ENCODE data around the gene UNC5A.

The UNC5A gene

DNA sequence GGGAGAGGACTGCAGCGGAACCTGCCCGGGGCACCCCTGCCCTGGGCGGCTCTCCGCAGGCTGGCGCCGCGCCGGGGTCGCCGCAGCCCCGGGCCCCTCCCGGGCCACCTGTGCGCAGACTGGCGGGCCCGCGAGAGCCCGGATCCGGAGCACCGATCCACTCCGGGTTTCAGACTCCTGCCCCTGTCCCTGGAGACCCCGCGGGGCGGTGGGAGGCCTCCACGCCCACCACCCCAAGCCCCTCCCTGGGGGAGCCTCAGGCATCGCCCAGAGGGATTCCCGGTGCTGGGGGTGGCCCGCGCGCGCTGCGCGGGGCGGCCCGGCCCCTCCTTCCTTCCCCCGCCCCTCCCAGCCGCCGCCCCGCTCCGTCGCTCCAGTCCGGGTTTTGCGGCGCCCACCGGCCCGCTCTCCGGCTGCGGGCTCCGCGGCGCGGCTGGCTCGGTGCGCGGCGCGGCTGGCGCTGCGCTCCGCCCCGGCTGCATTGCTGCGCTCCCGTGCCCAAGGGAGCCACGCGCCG, at the start of gene UNC5A:
UNC5A (plus strand) TSS at position 479 of the 517 bp plus-strand sequence. CDS start 192 bp downstream, outside the sequence.
- Histone ChIP-seq H4K20me1 (peaks cover 0 to 89% (median 59%) of the 10 kb centered on the region in 11 experiments; a peak in 17 of 22 replicates), H3K36me3 (no peaks in the 10 kb centered on the region), H3K9me3 (replicated peaks in 1 of 11) (no peaks in the 10 kb centered on the region), H3K27ac (no peak within 1 kb of the TSS), H3K4me1 (peaks cover 22 to 25% (median 23%) of the 10 kb centered on the region in 10 experiments), H3K4me3 (peak within 1 kb of the TSS; percentile 45 to 71 (median 61)), H3K27me3 (peaks cover 93 to 98% (median 97%) of the 10 kb centered on the region in 11 experiments), H3K9ac (peak within 1 kb of the TSS in 4 of 11 experiments; percentile 44 to 53 (median 46); a peak in 6 of 22 replicates), H3K4me2 (peak within 1 kb of the TSS; percentile 93 to 99 (median 98))
- no peak for TF ChIP-seq Cebpa-rat (IDR thresholded peaks at IDR 0.05)

DNA sequence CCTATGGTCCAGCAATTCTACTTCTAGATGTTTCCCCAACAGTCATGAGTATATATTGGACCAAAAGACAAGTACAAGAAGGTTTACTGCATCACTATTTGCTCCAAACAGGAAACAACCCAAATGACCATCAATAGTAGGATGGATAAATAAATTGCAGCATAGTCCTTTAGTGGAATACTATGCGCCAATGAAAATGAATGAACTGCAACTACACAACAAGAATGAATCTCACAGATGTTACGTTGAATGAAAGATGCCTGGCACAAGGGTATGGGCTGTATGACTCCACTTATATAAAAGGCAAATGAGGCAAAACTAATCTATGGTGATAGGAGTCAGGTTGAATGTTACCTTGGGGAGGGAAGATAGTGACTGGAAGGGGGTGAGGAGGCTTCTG, 48.6 kb upstream of the UNC5A start:
- no peak for TF ChIP-seq Cebpa-rat (IDR thresholded peaks at IDR 0.05)
- Histone ChIP-seq H3K27me3 (no peaks in the 10 kb centered on the region), H3K9me3 (replicated peaks in 1 of 11) (peaks cover 18 to 35% (median 26%) of the 10 kb centered on the region in 11 experiments), H3K4me2 (no peak overlapping the region), H3K27ac (no peak overlapping the region), H3K9ac (no peak overlapping the region), H3K36me3 (no peaks in the 10 kb centered on the region), H3K4me1 (no peaks in the 10 kb centered on the region), H4K20me1 (no peaks in the 10 kb centered on the region), H3K4me3 (no peak overlapping the region)

DNA sequence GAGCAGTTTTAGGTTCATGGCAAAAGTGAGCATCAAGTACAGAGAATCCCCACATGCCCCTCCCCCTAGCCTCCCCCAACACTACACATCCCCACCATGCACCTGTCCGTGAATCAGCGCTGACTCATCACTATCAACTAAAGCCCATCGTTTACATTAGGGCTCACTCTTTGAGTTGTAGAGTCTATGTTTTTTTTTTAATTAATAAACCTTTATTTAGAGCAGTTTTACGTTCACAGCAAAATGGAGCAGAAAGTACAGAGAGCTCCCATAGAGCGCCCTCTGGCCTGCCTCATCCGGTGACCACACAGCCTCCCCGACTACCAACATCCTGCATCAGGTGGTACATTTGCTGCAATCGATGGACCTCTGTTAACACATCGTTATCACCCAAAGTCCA, 47.9 kb upstream of the UNC5A start:
- Histone ChIP-seq H3K4me2 (no peak overlapping the region), H4K20me1 (no peaks in the 10 kb centered on the region), H3K36me3 (no peaks in the 10 kb centered on the region), H3K9ac (no peak overlapping the region), H3K9me3 (replicated peaks in 1 of 11) (peaks cover 19 to 35% (median 27%) of the 10 kb centered on the region in 11 experiments), H3K27me3 (no peaks in the 10 kb centered on the region), H3K4me1 (no peaks in the 10 kb centered on the region), H3K27ac (no peak overlapping the region), H3K4me3 (no peak overlapping the region)
- no peak for TF ChIP-seq Cebpa-rat (IDR thresholded peaks at IDR 0.05)

DNA sequence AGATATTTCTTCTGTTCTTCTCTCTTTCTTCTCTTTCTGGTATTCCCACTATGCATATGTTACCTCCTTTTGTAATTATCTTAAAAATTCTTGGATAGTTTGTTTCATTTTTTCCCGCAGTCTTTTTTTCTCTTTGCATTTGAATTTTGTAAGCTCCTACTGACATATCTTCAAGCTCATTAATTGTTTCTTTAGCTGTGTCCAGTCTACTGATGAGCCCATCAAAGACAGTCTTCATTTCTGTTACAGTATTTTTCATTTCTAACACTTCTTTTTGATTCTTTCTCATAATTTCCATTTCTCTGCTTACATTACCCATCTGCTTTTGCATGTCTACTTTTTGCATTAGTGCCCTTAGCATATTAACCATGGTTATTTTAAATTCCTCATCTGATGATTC, 44.7 kb upstream of the UNC5A start:
- H3K9ac ChIP-seq, result no peak overlapping the region

DNA sequence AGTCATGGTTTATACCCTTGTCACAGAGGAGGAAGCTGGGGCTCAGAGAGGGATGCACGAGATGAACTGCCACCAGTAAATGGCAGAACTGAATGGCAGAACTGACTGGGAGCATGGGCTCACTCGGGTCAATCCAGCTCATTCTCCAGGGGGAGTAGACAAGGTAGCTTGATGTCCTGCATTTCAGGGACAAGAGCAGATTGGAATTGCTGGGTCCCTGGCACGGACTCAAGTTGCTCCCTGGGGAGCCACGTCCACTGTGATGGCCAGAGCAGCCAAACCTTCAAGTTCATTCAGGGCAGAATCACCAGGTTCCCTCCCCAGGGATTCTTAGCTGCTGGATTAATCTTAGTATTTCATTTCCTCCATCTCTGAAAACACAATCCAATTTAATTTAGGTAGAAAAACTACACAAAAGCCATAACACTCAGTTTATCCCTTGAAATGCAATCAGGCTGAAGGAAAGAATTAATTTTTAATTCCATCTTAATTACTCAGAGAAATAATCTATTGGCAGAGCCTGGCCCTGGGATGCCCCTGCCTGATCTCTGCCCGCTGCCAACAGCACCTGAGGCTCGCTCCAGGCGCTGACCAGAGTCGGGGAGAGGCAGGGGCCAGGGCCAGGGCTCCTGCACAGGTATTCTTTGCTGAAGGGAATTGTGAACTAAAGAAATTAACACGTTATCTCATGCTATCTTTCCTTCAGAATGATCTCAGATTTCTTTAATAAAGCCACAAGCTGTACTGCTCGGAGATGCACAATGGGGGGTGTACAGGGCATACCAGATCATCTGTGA, 42.0 kb upstream of the UNC5A start:
- no peak overlapping the region for H3K4me2 ChIP-seq
- no peaks in the 10 kb centered on the region for H3K36me3 ChIP-seq
- no peaks in the 10 kb centered on the region; a peak in 1 of 22 replicates for H3K27me3 ChIP-seq
- no peak overlapping the region for H3K27ac ChIP-seq
- H3K4me3 ChIP-seq, result no peak overlapping the region
- no peak overlapping the region for H3K9ac ChIP-seq
- no peaks in the 10 kb centered on the region for H3K4me1 ChIP-seq
- no peaks in the 10 kb centered on the region for H4K20me1 ChIP-seq
- no peak for TF ChIP-seq Cebpa-rat (IDR thresholded peaks at IDR 0.05)
- peaks cover 19 to 34% (median 26%) of the 10 kb centered on the region in 11 experiments for H3K9me3 ChIP-seq (replicated peaks in 1 of 11)

More for the DNA sequence above, 44.7 kb upstream of the UNC5A start:
- H3K9me3 ChIP-seq (replicated peaks in 1 of 11), result peaks cover 19 to 32% (median 26%) of the 10 kb centered on the region in 11 experiments
- H3K4me3 ChIP-seq, result no peak overlapping the region
- H4K20me1 ChIP-seq, result no peaks in the 10 kb centered on the region
- no peaks in the 10 kb centered on the region for H3K36me3 ChIP-seq
- no peak overlapping the region for H3K27ac ChIP-seq
- H3K4me2 ChIP-seq, result no peak overlapping the region
- no peak for TF ChIP-seq Cebpa-rat (IDR thresholded peaks at IDR 0.05)
- H3K4me1 ChIP-seq, result no peaks in the 10 kb centered on the region
- H3K27me3 ChIP-seq, result no peaks in the 10 kb centered on the region

DNA sequence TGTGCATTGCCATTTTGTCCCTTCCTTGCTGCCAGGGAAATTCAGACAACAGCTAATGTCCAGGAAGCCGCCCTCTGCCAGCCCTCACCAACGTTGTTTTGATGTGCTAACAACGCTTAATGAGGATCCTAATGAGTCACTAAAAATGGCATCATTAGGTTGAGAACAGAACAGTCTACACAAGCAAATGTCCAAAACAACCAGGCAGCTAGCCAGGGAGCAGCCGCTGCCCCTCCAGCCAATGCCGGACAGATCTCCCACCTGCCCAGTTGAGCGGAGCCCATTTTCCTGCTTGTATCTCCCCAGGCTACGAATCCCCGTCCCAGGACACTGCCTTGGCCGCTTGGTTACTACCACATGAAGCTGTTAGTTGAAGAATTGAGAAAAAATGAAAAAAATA, 40.4 kb upstream of the UNC5A start:
- no peak overlapping the region for H3K4me3 ChIP-seq
- H3K36me3 ChIP-seq, result no peaks in the 10 kb centered on the region
- TF ChIP-seq Cebpa-rat (IDR thresholded peaks at IDR 0.05), result no peak
- peaks cover 15 to 26% (median 18%) of the 10 kb centered on the region in 11 experiments for H3K9me3 ChIP-seq (replicated peaks in 1 of 11)
- H3K9ac ChIP-seq, result no peak overlapping the region
- no peak overlapping the region for H3K27ac ChIP-seq
- H4K20me1 ChIP-seq, result no peaks in the 10 kb centered on the region; a peak in 1 of 22 replicates
- peaks cover 0 to 14% (median 9%) of the 10 kb centered on the region in 10 experiments; a peak in 11 of 20 replicates for H3K4me1 ChIP-seq
- peaks cover 0 to 5% (median 0%) of the 10 kb centered on the region in 11 experiments; a peak in 2 of 22 replicates for H3K27me3 ChIP-seq
- H3K4me2 ChIP-seq, result no peak overlapping the region

DNA sequence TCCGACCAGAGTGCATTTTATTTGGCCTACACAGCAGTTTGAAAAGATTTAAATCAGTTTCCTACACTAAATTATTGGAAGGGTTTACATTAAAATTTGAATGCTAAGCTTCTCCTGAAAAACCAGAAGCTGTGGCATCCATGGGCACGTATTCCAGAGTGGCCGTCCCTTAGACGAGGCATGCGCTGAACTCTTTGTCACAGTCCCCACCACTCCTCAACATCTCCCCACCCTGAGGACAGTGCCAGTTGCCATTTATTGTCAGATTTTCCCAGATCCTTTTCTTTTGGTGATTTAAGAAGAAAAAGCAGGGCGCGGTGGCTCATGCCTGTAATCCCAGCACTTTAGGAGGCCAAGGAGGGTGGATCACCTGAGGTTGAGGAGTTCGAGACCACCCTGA, 39.9 kb upstream of the UNC5A start:
- H3K4me2 ChIP-seq, result no peak overlapping the region
- no peak overlapping the region for H3K4me3 ChIP-seq
- H3K27ac ChIP-seq, result no peak overlapping the region
- H3K27me3 ChIP-seq, result peaks cover 0 to 5% (median 0%) of the 10 kb centered on the region in 11 experiments; a peak in 2 of 22 replicates
- peaks cover 0 to 19% (median 11%) of the 10 kb centered on the region in 10 experiments; a peak in 11 of 20 replicates for H3K4me1 ChIP-seq
- H3K36me3 ChIP-seq, result no peaks in the 10 kb centered on the region
- peaks cover 12 to 23% (median 13%) of the 10 kb centered on the region in 11 experiments for H3K9me3 ChIP-seq (replicated peaks in 1 of 11)
- H3K9ac ChIP-seq, result no peak overlapping the region
- TF ChIP-seq Cebpa-rat (IDR thresholded peaks at IDR 0.05), result no peak
- H4K20me1 ChIP-seq, result no peaks in the 10 kb centered on the region; a peak in 1 of 22 replicates

DNA sequence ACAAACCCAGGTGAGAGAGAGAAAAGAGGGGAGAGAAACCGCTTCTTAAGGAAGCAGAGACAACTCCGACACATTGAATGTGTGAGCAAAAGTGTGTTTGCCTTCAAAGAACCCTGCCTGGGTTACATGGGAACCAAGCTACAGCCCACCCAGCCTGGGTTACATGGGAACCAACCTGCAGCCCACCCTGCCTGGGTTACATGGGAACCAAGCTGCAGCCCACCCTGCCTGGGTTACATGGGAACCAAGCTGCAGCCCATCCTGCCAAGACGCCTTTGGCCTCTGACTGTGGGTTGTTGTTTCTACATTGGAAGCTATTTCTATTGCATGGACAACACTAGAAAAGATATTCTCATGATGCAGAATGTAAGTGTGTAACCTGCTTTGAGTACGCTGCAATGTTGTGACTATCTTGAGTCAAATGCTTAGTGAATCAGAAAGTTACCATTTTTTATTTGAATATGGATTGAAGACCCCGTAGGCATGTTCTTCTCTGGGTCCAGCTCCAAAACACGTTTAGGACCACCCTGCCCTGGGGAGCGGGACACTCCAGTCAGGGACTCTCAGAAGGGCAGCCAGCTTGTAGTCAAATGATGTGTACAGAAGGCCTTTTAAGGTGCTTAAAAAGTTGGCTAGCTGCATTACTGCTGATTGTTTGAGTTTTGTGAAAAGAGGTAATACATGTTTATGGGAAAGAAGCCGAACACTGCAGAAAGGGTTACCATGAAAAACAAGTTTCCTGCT, 39.1 kb upstream of the UNC5A start:
- Histone ChIP-seq H3K4me3 (no peak overlapping the region), H3K27ac (no peak overlapping the region), H3K36me3 (no peaks in the 10 kb centered on the region), H3K9me3 (replicated peaks in 1 of 11) (peaks cover 4 to 14% (median 4%) of the 10 kb centered on the region in 11 experiments; a peak in 21 of 22 replicates), H4K20me1 (no peaks in the 10 kb centered on the region; a peak in 1 of 22 replicates), H3K27me3 (peaks cover 0 to 5% (median 0%) of the 10 kb centered on the region in 11 experiments; a peak in 2 of 22 replicates), H3K4me1 (peaks cover 0 to 22% (median 11%) of the 10 kb centered on the region in 10 experiments; a peak in 11 of 20 replicates), H3K9ac (no peak overlapping the region), H3K4me2 (no peak overlapping the region)
- TF ChIP-seq Cebpa-rat (IDR thresholded peaks at IDR 0.05), result no peak
